Kidney (tissue), 14 donors: ENCODE data around the gene SEPTIN8. TPM values are rescaled to one million over a fixed set of nuclear protein-coding genes. Genes with fewer than 3 reads are reported as not detected.
A peak's percentile ranks its signal among the peaks of the same experiment; 100 is the strongest.

Source experiments
- DNase-seq, 5 donors: peaks; one replicate each; pipeline ENCODE4 v3.0.0-alpha.2; 2013 to 2020
- FAIRE-seq: peaks from 2 replicates; lab custom pipeline; 2012; peaks lifted over from hg19 to GRCh38; lab: Jason Lieb, UNC
- H3K27ac ChIP-seq, 2 donors: one replicate each; pipeline ENCODE4 v1.7.0; 2013; ENCODE audit warnings: low read depth in 2 of 2, low read length in 2 of 2, inconsistent platforms in 1 of 2
- H3K27me3 ChIP-seq: one replicate; pipeline ENCODE4 v1.7.1; 2013; ENCODE audit warnings: low read length, inconsistent platforms; ENCODE audit not compliant: control insufficient read depth, insufficient read depth
- H3K36me3 ChIP-seq, 3 donors: one replicate each; pipeline versions ENCODE4 v1.7.0 to v1.7.1; 2013; ENCODE audit warnings: low read length in 3 of 3, control low read depth in 1 of 3, inconsistent platforms in 1 of 3; ENCODE audit not compliant: insufficient read depth in 3 of 3, control insufficient read depth in 2 of 3
- H3K4me1 ChIP-seq, 3 donors: one replicate each; pipeline versions ENCODE4 v1.7.0 to v1.7.1; 2013; ENCODE audit warnings: low read length in 3 of 3, inconsistent platforms in 1 of 3, low read depth in 1 of 3; ENCODE audit not compliant: control insufficient read depth in 2 of 3, insufficient read depth in 2 of 3
- H3K4me3 ChIP-seq, 3 donors: one replicate each; pipeline versions ENCODE4 v1.7.0 to v1.8.1; 2013; ENCODE audit warnings: low read length in 3 of 3, control low read depth in 1 of 3, inconsistent platforms in 1 of 3
- H3K9ac ChIP-seq, 3 donors: one replicate each; pipeline versions ENCODE4 v1.7.0 to v1.7.1; 2013; ENCODE audit warnings: low read length in 3 of 3, control low read depth in 1 of 3, inconsistent platforms in 1 of 3
- H3K9me3 ChIP-seq, 3 donors: one replicate each; pipeline versions ENCODE4 v1.7.0 to v1.7.1; 2013; ENCODE audit warnings: low read length in 3 of 3, control low read depth in 1 of 3, inconsistent platforms in 1 of 3; ENCODE audit not compliant: control insufficient read depth in 2 of 3, insufficient read depth in 1 of 3
- intact Hi-C: fragments of 100-400 bp; cut with DNase I; formaldehyde crosslinking; loops from one replicate; pipeline ENCODE4 v1.11.1; 2022
- polyA plus RNA-seq: library from polyadenylated mRNA; stranded (reverse); fragments of 350-450 nt; fragmentation: Illumina TruSeq; extraction: RNeasy Lipid Tissue Mini Kit (QIAGEN cat#74804); gene quantifications from one replicate; pipeline ENCODE4 v1.2.3, GENCODE V29; 2014; ENCODE audit warnings: low read depth, low replicate concordance; ENCODE audit not compliant: insufficient read depth
- total RNA-seq: library from RNA; stranded (reverse); fragmentation: NEBNext Ultra II Directional; extraction: Animal tissue kit (Norgen Biotek cat#: 25700); gene quantifications from one replicate; pipeline ENCODE4 v1.2.1, GENCODE V29; 2021
- TF ChIP-seq, protein P1 (sequence below): IDR thresholded peaks from 3 replicates; pipeline ENCODE4 v1.5.1; 2012; ENCODE audit warnings: mild to moderate bottlenecking, moderate library complexity, borderline replicate concordance; ENCODE audit not compliant: insufficient read depth; ENCODE audit errors: extremely low read depth
- donor health status: control.
- donor health status: control.
- donor health status: control.
- donor health status: control.
- donor health status: control.
- donor health status: DM: yes; HTN: yes; CAD: no.
- donor health status: Normal renal cell carcinoma (clear cell type).

The SEPTIN8 gene
- total and polyA plus RNA-seq, 2 donors from 2014 or later: 24.9 to 54.4 TPM

DNA sequence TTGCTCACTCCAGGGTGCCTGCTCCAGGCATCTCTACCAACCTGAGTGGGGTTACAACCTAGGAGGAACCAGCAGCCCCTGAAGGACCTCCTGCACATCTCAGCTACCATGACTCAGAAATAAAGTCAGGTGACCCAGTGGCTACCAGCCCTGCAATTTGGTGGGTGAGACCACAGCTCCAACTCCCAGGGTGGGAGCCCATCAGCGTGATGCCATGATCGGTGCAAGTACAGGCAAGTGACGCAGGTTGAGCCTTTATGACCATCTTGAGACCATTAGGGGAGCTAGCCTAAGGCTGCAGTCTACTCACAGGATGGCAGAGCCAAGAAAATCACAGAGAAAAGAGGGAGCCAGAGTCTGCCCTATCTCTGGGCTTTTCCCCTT is 8.6 kb downstream of the SEPTIN8 start:
- peaks cover 2 to 13% (median 10%) of the 10 kb centered on the region in 3 donors for H3K36me3 ChIP-seq
- TF ChIP-seq, protein P1, sequence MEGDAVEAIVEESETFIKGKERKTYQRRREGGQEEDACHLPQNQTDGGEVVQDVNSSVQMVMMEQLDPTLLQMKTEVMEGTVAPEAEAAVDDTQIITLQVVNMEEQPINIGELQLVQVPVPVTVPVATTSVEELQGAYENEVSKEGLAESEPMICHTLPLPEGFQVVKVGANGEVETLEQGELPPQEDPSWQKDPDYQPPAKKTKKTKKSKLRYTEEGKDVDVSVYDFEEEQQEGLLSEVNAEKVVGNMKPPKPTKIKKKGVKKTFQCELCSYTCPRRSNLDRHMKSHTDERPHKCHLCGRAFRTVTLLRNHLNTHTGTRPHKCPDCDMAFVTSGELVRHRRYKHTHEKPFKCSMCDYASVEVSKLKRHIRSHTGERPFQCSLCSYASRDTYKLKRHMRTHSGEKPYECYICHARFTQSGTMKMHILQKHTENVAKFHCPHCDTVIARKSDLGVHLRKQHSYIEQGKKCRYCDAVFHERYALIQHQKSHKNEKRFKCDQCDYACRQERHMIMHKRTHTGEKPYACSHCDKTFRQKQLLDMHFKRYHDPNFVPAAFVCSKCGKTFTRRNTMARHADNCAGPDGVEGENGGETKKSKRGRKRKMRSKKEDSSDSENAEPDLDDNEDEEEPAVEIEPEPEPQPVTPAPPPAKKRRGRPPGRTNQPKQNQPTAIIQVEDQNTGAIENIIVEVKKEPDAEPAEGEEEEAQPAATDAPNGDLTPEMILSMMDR: no peak
- intact Hi-C loops: no loop called here
- no peaks in the 10 kb centered on the region for H3K27me3 ChIP-seq
- FAIRE-seq (no peak), DNase-seq (peak in 1 of 5 donors; percentile 9)
- H3K9me3 ChIP-seq: no peaks in the 10 kb centered on the region
- H3K4me1 ChIP-seq: peaks cover 0 to 26% (median 23%) of the 10 kb centered on the region in 3 donors
- H3K9ac ChIP-seq: no peak overlapping the region
- no peak overlapping the region for H3K27ac ChIP-seq
- no peak overlapping the region for H3K4me3 ChIP-seq

DNA sequence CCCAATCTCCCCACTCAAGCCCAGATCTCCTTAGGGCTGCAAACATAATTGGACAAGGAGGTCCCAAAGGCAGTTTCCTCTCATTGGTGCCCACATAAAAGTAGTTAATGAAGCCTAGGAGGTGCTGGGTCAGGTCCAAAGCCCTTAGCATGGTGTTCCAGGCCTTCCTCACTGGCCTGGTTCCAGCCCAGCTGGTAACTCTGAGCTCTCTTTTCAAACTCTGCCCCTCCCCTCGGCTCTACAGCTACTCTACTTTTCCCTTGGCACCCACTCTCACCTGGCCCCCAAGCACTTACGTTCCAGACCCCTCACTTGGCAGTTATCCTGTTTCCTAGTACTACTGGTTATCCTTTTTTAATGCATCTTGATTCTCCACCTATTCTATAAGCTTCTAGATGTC is 9.9 kb downstream of the SEPTIN8 start:
- Histone ChIP-seq H3K4me3 (no peak overlapping the region), H3K36me3 (peaks cover 2 to 17% (median 14%) of the 10 kb centered on the region in 3 donors), H3K4me1 (peaks cover 0 to 26% (median 23%) of the 10 kb centered on the region in 3 donors), H3K9ac (no peak overlapping the region), H3K9me3 (no peaks in the 10 kb centered on the region), H3K27me3 (no peaks in the 10 kb centered on the region), H3K27ac (no peak overlapping the region)
- FAIRE-seq: no peak
- DNase-seq: peak in 1 of 5 donors; percentile 22
- TF ChIP-seq, protein P1: no peak
- intact Hi-C loops: no loop called here

DNA sequence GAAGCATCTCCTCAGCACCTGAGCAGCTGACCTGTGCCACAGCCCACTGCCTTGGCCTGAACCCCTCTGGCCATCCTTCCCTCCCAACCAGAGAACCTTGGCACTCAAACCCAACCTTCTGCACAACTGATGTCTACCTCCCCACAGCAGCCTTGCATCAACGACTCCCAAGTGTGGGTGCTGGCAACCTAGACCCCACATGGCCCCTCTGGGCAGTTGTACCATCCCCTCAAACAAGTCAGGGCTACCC is 10.3 kb downstream of the SEPTIN8 start:
- Histone ChIP-seq H3K4me1 (peaks cover 0 to 24% (median 19%) of the 10 kb centered on the region in 3 donors), H3K27me3 (no peaks in the 10 kb centered on the region), H3K36me3 (peaks cover 2 to 17% (median 17%) of the 10 kb centered on the region in 3 donors), H3K9me3 (no peaks in the 10 kb centered on the region), H3K4me3 (no peak overlapping the region), H3K27ac (no peak overlapping the region), H3K9ac (no peak overlapping the region)
- peak in 1 of 5 donors; percentile 18 for DNase-seq
- FAIRE-seq: no peak
- intact Hi-C loops: no loop called here
- TF ChIP-seq, protein P1: no peak
